Measurements from ENCODE around the gene ANTKMT. TPM values are rescaled to one million over a fixed set of nuclear protein-coding genes. Genes with fewer than 3 reads are reported as not detected.

ANTKMT gene
- total and polyA plus RNA-seq, 4 donors: 13.1 to 33.0 (median 22.2) TPM

DNA sequence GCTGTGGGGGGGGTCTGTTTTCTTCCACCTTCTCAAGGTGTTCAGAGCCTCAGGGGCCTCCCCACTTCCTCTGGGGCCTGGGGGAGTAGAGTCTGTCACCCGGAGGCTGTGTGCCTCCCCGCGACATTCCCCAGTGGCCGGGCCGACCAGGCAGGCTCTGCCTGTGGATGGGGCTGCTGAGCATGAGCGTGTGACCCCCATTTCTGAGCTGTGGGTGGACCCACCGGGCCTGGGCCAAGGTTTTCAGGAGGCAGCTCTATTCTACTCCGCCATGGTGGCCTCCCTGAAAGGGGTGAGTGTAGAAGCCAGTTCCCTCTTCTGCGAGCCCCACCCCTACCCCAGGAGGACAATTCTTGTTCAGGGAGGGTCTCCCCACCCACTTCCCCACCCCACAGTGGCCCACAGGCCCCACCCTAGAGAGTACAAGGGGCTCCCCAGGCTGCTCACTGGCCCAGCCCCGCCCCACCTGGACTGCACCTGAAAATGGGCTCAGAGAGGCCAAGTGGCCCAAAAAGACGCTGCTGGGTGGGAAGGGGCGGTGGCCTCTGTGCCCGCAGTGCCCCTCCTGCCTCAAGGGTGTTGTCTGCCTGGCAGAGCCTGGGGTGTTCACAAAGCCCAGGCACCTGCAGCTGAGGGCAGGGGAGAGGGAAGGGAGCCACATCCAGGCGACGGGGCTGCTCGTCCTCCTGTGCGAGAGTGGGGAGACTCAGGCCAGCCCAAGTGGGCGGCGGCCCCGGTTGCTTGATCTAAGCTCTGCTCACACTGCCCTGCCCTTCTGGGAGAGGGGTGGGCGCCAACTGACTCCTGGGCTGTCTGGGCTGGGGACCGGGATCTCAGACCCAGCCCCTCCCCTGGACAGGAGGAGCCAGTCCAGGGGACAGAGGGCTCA, 40.9 kb downstream of the ANTKMT start:
- 65 to 69% methylated on average over 22 of the region's 22 CpGs for WGBS, 2 donors
- no peaks in the 10 kb centered on the region for H3K36me3 ChIP-seq (ENCODE audit: control insufficient read depth in 1 of 2, insufficient read depth in 2 of 2, low read length in 1 of 2)
- no peaks in the 10 kb centered on the region for H3K9me3 ChIP-seq (ENCODE audit: control insufficient read depth, low read length)
- H3K4me3 ChIP-seq (ENCODE audit: low read length in 2 of 2): no peak overlapping the region
- H3K27me3 ChIP-seq (ENCODE audit: control insufficient read depth in 1 of 2, insufficient read depth in 2 of 2, low read length in 1 of 2): no peaks in the 10 kb centered on the region
- DNase-seq (no peak), ATAC-seq (ENCODE audit: low FRiP score) (no peak)
- no peak overlapping the region for H3K27ac ChIP-seq (ENCODE audit: low read depth in 1 of 2, low read length in 2 of 2)
- no peaks in the 10 kb centered on the region for H3K4me1 ChIP-seq (ENCODE audit: control insufficient read depth in 1 of 2, insufficient read depth in 2 of 2, low read length in 2 of 2)
- intact Hi-C loops (cut with DNase I): no loop called here

DNA sequence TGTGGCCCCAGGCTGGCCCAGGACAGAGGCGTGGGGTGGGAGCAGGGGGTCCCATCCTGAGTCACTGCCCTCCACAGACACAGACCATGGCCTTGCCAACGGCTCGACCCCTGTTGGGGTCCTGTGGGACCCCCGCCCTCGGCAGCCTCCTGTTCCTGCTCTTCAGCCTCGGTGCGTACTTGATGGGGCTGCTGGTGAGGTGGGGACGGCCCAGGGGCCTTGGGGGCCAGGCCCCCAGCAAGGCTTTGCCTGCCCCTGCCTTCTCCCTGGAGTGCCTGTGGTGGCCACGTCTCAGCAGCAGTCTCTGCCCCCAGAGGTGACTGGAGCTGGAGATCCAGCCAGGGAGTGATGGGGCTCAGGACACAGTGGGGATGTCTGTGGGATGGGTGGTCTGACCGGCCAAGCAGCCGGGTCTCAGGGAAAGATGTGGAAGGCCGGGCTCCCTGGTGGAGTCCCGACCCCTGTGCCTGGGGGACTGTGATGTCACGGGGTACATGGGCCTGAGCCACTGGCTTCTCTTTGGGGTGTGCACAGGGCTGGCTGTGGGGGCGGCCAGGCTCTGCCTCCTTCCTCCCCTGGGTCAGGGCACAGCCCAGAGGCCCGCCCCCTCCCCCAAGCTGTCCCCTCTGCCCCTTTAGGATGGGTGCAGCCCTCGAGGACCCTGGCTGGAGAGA, 41.8 kb downstream of the ANTKMT start:
- no peak for DNase-seq
- WGBS, 2 donors: 77 to 79% methylated on average over 17 of the region's 17 CpGs
- H3K4me1 ChIP-seq (ENCODE audit: control insufficient read depth in 1 of 2, insufficient read depth in 2 of 2, low read length in 2 of 2): no peaks in the 10 kb centered on the region
- H3K9me3 ChIP-seq (ENCODE audit: control insufficient read depth, low read length): no peaks in the 10 kb centered on the region
- ATAC-seq (ENCODE audit: low FRiP score): no peak
- H3K27ac ChIP-seq (ENCODE audit: low read depth in 1 of 2, low read length in 2 of 2): no peak overlapping the region
- intact Hi-C loops (cut with DNase I): no loop called here
- no peak overlapping the region for H3K4me3 ChIP-seq (ENCODE audit: low read length in 2 of 2)
- H3K36me3 ChIP-seq (ENCODE audit: control insufficient read depth in 1 of 2, insufficient read depth in 2 of 2, low read length in 1 of 2): no peaks in the 10 kb centered on the region
- H3K27me3 ChIP-seq (ENCODE audit: control insufficient read depth in 1 of 2, insufficient read depth in 2 of 2, low read length in 1 of 2): no peaks in the 10 kb centered on the region

DNA sequence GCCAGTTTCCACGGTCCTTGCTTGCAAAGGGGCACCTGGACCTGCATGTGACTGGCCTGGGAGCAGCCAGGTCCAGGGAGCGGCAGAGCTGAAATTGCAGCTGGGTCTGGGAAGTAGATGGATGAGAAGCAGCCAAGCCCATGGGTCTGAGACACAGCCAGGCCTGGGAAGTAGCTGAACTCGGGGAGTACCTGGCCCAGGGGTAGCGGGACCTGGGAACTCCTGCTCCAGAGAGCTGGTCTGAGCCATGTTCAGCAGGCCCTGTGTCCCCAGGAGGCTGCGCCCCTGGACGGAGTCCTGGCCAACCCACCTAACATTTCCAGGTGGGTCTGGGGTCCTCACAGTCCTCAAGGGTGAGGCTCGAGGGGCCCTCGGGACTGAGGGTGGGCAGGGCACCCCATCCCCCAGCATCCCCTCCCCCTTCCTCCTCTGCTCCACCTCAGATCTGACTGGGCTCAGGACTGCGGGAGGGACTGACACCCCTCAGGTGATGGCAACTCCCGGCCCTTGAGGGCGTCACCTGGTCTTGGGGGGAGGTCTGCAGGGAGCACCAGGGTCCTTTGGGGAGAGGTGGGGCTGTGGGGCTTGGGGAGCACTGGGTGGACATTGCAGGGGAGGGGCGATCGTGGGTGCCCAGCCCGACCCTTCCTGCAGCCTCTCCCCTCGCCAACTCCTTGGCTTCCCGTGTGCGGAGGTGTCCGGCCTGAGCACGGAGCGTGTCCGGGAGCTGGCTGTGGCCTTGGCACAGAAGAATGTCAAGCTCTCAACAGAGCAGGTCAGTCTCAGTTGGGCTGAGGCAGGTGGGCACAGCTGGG, 42.6 kb downstream of the ANTKMT start:
- H3K27me3 ChIP-seq (ENCODE audit: control insufficient read depth in 1 of 2, insufficient read depth in 2 of 2, low read length in 1 of 2): no peaks in the 10 kb centered on the region
- WGBS, 2 donors: 69 to 77% methylated on average over 14 to 21 of the region's 21 CpGs
- intact Hi-C loops (cut with DNase I): no loop called here

DNA sequence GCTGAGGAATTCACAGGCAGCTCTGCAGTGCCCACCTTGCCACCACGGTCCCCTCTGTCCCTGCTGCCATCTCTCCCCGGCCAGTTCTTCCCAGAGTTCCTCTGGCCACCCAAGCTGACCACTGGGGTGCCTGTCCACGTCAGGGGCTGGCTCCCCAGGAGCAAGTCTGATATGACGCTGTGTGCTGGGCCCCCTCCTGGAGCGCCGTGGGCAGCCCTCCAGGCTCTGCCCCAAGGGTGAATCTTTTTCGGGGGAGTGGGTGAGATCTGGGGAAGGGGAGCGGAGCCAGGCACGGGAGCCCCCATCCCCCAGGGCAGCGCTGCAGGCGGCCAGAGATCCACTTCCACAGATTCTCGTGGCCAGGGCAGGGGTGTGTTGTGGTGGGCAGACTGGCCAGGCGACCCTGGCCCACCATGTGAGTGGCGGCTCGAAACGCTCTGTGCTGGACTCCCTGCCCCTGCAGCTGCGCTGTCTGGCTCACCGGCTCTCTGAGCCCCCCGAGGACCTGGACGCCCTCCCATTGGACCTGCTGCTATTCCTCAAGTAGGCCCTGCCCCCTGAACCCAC, 43.3 kb downstream of the ANTKMT start:
- intact Hi-C loops (cut with DNase I): no loop called here
- H3K9me3 ChIP-seq (ENCODE audit: control insufficient read depth, low read length): no peaks in the 10 kb centered on the region
- H3K36me3 ChIP-seq (ENCODE audit: control insufficient read depth in 1 of 2, insufficient read depth in 2 of 2, low read length in 1 of 2): no peaks in the 10 kb centered on the region
- 61 to 70% methylated on average over 20 of the region's 20 CpGs for WGBS, 2 donors
- ATAC-seq (ENCODE audit: low FRiP score): no peak
- no peak for DNase-seq
- no peaks in the 10 kb centered on the region for H3K27me3 ChIP-seq (ENCODE audit: control insufficient read depth in 1 of 2, insufficient read depth in 2 of 2, low read length in 1 of 2)
- no peak overlapping the region for H3K4me3 ChIP-seq (ENCODE audit: low read length in 2 of 2)
- H3K27ac ChIP-seq (ENCODE audit: low read depth in 1 of 2, low read length in 2 of 2): no peak overlapping the region
- no peaks in the 10 kb centered on the region for H3K4me1 ChIP-seq (ENCODE audit: control insufficient read depth in 1 of 2, insufficient read depth in 2 of 2, low read length in 2 of 2)

More for the DNA sequence above, 42.6 kb downstream of the ANTKMT start:
- Histone ChIP-seq H3K27ac (ENCODE audit: low read depth in 1 of 2, low read length in 2 of 2) (no peak overlapping the region), H3K4me3 (ENCODE audit: low read length in 2 of 2) (no peak overlapping the region), H3K36me3 (ENCODE audit: control insufficient read depth in 1 of 2, insufficient read depth in 2 of 2, low read length in 1 of 2) (no peaks in the 10 kb centered on the region), H3K4me1 (ENCODE audit: control insufficient read depth in 1 of 2, insufficient read depth in 2 of 2, low read length in 2 of 2) (no peaks in the 10 kb centered on the region), H3K9me3 (ENCODE audit: control insufficient read depth, low read length) (no peaks in the 10 kb centered on the region)
- ATAC-seq (ENCODE audit: low FRiP score): no peak
- DNase-seq: no peak

DNA sequence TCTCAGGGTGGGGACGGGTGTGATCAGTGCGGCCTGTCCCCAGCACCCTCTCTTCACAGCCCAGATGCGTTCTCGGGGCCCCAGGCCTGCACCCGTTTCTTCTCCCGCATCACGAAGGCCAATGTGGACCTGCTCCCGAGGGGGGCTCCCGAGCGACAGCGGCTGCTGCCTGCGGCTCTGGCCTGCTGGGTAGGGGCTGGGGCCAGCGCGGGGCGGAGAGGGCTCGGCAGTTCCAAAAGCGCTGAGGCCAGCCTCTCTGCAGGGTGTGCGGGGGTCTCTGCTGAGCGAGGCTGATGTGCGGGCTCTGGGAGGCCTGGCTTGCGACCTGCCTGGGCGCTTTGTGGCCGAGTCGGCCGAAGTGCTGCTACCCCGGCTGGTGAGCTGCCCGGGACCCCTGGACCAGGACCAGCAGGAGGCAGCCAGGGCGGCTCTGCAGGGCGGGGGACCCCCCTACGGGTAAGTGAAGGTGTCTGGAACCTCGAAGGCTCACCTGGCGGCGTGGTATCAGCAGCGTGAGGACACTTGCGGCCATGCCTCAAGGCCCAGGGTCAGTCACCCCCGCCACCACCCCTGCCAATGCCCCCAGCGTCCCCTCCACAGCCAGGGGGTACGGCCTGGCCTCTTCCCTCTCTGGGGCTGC, 44.0 kb downstream of the ANTKMT start:
- no peaks in the 10 kb centered on the region for H3K27me3 ChIP-seq (ENCODE audit: control insufficient read depth in 1 of 2, insufficient read depth in 2 of 2, low read length in 1 of 2)
- intact Hi-C loops (cut with DNase I): no loop called here
- H3K36me3 ChIP-seq (ENCODE audit: control insufficient read depth in 1 of 2, insufficient read depth in 2 of 2, low read length in 1 of 2): no peaks in the 10 kb centered on the region
- H3K27ac ChIP-seq (ENCODE audit: low read depth in 1 of 2, low read length in 2 of 2): no peak overlapping the region
- DNase-seq: no peak
- no peak overlapping the region for H3K4me3 ChIP-seq (ENCODE audit: low read length in 2 of 2)
- no peak for ATAC-seq (ENCODE audit: low FRiP score)
- 82 to 90% methylated on average over 34 to 38 of the region's 38 CpGs for WGBS, 2 donors
- no peaks in the 10 kb centered on the region for H3K4me1 ChIP-seq (ENCODE audit: control insufficient read depth in 1 of 2, insufficient read depth in 2 of 2, low read length in 2 of 2)
- H3K9me3 ChIP-seq (ENCODE audit: control insufficient read depth, low read length): no peaks in the 10 kb centered on the region

DNA sequence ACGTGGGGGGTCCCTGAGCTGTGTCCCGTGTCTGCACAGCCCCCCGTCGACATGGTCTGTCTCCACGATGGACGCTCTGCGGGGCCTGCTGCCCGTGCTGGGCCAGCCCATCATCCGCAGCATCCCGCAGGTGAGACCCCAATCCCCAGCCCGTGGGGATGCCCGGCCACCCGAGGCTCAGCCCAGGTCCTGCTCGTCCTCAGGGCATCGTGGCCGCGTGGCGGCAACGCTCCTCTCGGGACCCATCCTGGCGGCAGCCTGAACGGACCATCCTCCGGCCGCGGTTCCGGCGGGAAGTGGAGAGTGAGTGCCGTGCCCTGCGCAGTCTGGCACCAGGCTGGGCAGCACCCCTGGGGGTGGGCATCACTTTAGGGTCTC, 44.5 kb downstream of the ANTKMT start:
- ATAC-seq (ENCODE audit: low FRiP score) (no peak), DNase-seq (no peak)
- H3K9me3 ChIP-seq (ENCODE audit: control insufficient read depth, low read length): no peaks in the 10 kb centered on the region
- 89 to 90% methylated on average over 29 of the region's 29 CpGs for WGBS, 2 donors
- no peak overlapping the region for H3K4me3 ChIP-seq (ENCODE audit: low read length in 2 of 2)
- no peaks in the 10 kb centered on the region for H3K4me1 ChIP-seq (ENCODE audit: control insufficient read depth in 1 of 2, insufficient read depth in 2 of 2, low read length in 2 of 2)
- intact Hi-C loops (cut with DNase I): no loop called here
- H3K27ac ChIP-seq (ENCODE audit: low read depth in 1 of 2, low read length in 2 of 2): no peak overlapping the region
- no peaks in the 10 kb centered on the region for H3K36me3 ChIP-seq (ENCODE audit: control insufficient read depth in 1 of 2, insufficient read depth in 2 of 2, low read length in 1 of 2)
- H3K27me3 ChIP-seq (ENCODE audit: control insufficient read depth in 1 of 2, insufficient read depth in 2 of 2, low read length in 1 of 2): no peaks in the 10 kb centered on the region

DNA sequence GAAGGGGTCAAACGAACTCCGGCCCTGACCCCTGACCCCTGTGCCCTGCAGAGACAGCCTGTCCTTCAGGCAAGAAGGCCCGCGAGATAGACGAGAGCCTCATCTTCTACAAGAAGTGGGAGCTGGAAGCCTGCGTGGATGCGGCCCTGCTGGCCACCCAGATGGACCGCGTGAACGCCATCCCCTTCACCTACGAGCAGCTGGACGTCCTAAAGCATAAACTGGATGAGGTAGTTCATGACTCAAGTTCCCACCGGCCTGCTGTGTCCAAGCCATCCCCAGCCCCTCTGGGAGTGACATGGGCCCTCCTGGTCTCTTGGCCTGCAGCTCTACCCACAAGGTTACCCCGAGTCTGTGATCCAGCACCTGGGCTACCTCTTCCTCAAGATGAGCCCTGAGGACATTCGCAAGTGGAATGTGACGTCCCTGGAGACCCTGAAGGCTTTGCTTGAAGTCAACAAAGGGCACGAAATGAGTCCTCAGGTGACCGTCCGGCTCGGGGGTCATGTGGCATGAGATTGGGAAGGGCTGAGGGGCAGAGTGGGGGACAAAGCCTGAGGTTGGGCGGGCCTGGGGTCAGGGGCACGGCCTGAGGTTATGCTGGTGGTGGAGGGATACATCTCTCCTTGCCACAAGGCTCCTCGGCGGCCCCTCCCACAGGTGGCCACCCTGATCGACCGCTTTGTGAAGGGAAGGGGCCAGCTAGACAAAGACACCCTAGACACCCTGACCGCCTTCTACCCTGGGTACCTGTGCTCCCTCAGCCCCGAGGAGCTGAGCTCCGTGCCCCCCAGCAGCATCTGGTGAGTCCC, 45.3 kb downstream of the ANTKMT start:
- Histone ChIP-seq H3K36me3 (ENCODE audit: control insufficient read depth in 1 of 2, insufficient read depth in 2 of 2, low read length in 1 of 2) (no peaks in the 10 kb centered on the region), H3K9me3 (ENCODE audit: control insufficient read depth, low read length) (no peaks in the 10 kb centered on the region), H3K27ac (ENCODE audit: low read depth in 1 of 2, low read length in 2 of 2) (no peak overlapping the region), H3K4me3 (ENCODE audit: low read length in 2 of 2) (no peak overlapping the region), H3K4me1 (ENCODE audit: control insufficient read depth in 1 of 2, insufficient read depth in 2 of 2, low read length in 2 of 2) (no peaks in the 10 kb centered on the region), H3K27me3 (ENCODE audit: control insufficient read depth in 1 of 2, insufficient read depth in 2 of 2, low read length in 1 of 2) (no peaks in the 10 kb centered on the region)
- DNase-seq: no peak
- WGBS, 2 donors: 85 to 88% methylated on average over 28 to 29 of the region's 29 CpGs
- intact Hi-C loops (cut with DNase I): no loop called here
- ATAC-seq (ENCODE audit: low FRiP score): no peak
